ELR (cell line): ENCODE measurements around the gene PPFIA1.
A peak's percentile ranks its signal among the peaks of the same experiment; 100 is the strongest.
"Not testable (repeated sequence)": the region's sequence is repeated elsewhere in the genome, so short reads cannot be mapped to it uniquely, and the experiment has no call there.

Experiments used
- DNase-seq: peaks from one replicate; pipeline ENCODE4 v3.0.0-alpha.2; 2015; ENCODE audit warnings: low read depth

The PPFIA1 gene

DNA sequence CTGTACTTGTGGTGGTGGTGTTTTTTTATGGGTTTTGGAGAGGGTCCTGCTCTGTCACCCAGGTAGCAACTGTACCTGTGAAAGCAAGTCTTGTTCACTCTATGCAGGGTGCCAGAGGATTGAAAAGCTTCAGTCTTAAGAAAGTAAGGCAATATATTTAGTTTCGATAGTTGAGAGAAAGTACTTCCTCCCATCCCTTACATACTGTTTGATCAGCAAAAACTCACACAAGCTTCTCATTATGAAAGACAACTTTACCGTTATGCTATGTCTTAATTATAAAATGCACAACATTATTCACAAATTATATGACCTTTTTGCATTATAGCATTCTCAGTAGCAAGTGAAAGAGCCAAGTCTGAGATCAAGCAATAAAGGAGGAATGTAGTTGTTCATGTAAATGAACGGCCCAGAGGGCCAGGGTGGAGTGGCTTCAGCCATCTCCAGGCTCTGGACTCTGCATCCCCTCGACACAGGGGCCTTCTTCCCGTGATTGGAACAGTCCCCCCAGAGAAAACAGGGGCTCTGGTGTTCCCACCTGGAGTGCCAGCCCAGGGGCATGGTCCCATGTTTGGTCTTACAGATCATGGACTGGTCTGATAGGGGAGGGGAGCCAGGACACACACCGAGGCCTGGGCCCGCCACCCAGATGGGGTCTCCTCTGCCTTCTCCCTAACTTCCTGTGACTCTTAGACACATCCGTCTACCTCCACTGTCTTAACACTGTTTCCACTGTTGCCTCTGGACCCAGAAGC, 89.1 kb downstream of the PPFIA1 start:
- no peak for DNase-seq

DNA sequence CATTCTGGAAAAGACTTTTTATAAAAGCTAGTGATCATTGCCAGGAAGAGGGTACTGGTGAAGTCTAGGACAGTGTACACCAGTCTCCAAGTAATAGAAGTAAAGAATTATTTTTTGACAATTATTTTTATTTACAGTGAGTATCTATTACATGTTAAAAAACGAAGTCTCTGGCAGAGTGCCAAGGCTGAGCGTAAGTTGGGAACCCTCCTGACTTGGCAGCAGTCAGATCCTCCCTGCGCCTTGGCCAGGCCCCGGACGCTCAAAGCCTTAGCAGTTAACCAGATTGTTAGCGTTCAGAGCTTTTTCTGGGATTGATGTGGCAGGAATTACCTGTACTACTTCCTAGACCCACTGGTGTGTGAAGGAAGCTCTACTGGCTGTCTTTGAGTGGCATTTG, 89.7 kb downstream of the PPFIA1 start:
- DNase-seq: no peak

DNA sequence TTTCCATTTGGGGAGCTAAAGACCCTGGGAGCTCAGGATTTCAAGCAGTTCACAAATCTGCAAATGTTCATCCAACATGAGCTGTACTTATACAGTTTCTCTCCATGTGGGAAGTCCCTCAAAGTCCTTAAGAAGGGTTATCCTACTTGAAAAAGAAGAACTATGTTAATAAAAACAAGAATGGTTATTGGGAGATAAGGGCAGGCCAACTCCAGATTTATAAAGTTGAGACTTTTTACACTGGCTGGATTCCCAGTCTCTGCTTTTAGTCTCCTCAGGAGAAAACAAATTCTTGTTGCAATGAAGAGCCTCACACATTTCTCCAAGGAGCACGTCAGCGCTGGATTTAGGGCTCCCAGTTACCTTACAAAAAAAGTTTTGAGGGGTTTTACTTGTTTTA, 93.7 kb downstream of the PPFIA1 start:
- no peak for DNase-seq

DNA sequence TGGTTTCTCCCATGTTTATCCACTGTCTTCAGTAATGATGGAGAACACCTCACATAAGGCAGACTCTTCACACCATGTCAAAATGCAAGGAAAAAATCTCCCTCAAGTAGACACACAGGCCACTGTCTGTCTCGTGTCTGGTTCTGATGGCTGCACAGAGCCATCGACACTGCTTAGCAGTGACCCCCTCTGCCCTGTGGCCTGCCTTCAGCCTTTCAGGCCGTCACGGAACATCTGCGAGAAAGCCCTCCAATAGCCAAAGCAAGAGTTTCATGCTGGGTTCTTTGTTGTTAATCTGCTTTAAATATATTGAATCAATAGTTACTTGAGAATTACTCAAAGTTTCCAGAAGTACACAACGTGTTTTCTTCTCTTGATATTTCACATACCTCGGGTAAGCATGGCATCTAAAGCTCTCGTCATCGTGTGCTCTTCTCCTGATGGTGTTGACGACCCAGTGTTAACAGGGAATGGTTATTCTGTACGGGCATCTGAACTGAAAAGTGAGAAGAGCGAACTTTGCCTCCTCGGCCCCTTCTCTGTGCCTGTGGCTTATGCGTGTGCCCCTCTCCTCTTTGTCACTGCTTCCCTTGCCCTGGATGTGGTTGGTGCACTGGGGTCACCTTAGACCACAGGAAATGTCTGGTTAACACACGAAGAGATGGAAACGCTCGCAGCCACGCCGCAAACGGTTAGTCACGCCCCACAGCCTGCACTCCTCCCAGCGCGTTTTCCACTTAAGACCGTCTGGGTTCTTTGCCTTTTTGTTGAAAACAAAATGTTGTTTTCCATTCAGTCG, 94.5 kb downstream of the PPFIA1 start:
- no peak for DNase-seq

DNA sequence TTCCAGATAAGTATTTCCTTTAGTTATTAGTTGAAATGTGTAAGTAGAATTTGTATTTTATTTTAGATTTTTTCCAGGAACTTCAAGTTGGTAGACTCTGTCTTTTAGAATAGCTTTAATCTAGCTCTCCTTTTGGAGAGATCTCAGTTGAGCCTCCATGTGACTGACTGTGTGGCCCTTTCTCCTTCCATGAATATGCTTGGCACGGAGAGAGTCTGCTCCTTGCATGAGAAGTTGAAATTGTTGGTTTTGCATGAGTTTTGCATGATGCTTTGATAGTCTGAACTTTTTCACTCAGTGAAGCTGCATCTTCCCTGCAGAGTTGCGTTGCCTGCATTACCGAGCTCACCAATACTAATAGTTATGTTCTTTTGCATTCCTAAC, 95.0 kb downstream of the PPFIA1 start:
- DNase-seq: no peak

DNA sequence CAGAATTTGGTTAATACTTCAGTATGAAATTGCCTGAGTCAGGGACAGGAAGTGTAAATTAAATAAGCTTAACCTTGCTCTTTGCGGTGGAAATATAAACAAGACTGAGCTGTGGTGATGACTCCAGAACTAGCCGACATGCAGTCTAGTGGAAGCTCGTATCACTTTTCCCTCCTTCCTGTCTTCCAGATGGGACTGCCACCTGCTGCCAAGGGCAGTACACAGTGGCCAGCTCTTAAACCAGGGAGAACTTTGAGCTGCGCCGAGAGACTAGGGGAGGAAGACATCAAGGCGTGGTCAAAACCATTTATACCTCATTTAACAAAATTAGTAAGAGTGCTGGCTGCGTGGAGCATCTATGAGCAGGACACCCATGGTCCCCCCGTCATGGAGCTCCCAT, 96.6 kb downstream of the PPFIA1 start:
- peak; percentile 58 for DNase-seq

DNA sequence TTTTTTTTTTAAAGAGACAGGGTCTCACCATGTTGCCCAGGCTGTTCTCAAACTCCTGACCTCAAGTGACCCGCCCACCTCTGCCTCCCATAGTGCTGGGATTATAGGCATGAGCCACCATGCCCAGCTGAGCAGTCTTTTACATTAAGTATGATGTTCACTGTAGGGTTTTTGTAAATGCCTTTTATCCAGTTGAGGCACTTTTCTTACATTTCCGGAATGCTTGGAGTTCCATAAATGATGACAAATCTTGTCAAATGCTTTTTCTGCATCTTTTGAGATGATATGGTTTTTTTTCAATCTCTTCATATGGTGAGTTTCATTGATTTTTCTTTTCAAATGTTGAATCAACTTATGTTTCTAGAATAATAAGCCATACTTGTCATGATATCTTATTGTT, 98.5 kb downstream of the PPFIA1 start:
- no peak for DNase-seq

DNA sequence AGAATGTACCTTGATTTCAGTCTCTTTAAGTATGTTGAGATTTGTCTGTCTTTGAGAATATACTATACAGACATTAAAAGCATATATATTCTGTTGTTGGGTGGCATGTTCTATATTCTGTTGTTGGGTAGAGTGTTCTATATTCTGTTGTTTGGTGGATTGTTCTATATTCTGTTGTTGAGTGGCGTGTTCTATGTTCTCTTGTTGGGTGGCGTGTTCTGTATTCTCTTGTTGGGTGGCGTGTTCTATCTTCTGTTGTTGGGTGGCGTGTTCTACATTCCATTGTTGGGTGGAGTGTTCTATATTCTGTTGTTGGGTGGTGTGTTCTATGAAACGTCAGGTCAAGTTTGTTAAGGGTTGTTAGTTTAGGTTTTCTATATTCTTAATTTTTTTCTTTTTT, 100.8 kb downstream of the PPFIA1 start:
- DNase-seq: no peak

DNA sequence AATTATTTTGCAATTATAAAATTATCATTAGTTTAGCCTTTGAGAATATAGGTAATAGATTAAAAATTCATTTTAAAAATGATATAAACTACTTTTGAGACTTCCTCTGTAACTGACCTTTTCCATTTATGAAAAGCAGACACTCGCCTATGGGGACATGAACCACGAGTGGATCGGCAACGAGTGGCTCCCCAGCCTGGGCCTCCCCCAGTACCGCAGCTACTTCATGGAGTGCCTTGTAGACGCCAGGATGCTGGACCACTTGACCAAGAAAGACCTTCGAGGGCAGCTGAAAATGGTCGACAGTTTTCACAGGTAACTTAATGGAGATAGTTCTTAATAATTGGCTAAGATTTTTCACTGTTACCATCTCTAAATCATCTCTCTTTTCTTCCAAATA, 101.6 kb downstream of the PPFIA1 start:
- no peak for DNase-seq

DNA sequence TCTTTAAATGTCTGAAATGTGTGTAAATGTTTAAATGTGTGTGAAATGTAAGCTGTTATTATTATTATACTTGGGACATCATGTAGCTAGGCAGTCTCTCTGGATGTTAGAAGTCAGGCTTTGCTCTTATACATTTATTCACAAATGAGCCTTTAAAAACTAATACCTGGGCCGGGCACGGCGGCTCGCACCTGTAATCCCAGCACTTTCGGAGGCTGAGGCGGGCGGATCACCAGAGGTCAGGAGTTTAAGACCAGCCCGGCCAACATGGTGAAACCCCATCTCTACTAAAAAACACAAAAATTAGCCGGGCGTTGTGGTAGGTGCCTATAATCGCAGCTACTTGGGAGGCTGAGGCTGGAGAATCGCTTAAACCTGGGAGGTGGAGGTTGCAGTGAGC, 106.1 kb downstream of the PPFIA1 start:
- no peak for DNase-seq

DNA sequence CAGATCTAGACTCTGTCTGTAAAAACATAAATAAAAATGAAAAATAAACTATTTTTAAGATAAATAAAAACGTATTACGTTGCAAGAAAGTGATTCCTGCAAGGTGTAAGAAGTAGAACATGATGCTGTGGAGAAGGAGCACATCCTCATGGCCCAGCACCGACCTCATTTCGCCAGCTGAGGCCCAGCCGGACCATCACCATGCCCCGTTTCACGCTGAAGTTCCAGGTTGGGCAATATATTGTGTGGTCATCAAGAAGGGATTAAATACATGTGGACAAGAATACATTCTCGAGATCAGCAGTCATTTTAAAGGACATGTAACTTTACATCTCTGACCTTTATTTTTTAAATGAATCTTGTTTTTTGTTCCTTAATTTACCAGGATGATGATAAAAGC, 107.2 kb downstream of the PPFIA1 start:
- no peak for DNase-seq

DNA sequence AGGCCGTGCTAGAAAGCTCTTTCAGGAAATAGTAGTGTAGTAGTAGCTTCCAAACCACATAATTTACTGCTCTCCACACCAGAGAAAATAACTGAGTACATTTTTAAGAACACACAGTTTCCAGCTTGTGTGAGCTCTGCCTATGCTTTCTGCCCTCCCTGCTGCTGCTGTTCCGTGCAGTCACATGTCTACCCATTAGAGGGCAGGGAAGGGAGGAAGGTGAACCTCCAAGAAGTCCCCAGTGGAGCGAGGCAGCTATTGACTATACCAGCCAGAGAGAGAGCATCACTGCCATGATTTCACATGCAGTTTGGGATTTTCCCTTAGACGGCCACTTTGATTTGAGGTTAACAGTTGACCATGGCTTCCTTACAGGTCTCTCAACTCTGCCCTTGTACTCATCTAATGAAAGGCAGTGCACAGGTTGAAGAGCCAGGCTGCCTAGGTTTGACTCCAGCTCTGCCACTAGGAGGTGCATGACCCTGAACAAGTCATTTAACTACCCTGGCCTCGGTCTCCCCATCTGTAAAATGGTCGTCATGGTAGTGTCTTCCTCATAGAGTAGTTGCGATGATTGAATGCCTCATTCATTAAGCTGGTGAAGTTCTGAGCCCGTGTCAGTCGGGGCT, 108.1 kb downstream of the PPFIA1 start:
- DNase-seq: no peak

DNA sequence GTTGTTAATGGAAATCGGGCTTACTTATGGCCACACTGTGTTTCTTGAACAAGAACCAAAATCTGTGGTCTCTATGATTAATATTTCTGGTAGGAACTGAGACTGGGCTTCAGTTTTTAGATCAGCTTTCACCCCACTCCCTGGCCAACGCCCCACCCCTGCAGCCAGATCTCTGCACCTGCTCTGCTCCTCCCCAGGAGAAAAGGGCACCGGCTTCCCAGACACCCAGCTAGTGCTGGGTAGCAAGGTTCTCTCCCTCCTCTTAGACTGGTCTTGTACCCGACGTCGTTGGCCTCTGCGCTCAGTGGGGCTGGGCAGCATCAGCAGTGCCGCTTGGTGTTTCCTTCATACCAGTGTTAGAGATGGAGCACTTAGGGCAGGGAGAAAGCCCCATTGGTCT, 110.9 kb downstream of the PPFIA1 start:
- DNase-seq: no peak

DNA sequence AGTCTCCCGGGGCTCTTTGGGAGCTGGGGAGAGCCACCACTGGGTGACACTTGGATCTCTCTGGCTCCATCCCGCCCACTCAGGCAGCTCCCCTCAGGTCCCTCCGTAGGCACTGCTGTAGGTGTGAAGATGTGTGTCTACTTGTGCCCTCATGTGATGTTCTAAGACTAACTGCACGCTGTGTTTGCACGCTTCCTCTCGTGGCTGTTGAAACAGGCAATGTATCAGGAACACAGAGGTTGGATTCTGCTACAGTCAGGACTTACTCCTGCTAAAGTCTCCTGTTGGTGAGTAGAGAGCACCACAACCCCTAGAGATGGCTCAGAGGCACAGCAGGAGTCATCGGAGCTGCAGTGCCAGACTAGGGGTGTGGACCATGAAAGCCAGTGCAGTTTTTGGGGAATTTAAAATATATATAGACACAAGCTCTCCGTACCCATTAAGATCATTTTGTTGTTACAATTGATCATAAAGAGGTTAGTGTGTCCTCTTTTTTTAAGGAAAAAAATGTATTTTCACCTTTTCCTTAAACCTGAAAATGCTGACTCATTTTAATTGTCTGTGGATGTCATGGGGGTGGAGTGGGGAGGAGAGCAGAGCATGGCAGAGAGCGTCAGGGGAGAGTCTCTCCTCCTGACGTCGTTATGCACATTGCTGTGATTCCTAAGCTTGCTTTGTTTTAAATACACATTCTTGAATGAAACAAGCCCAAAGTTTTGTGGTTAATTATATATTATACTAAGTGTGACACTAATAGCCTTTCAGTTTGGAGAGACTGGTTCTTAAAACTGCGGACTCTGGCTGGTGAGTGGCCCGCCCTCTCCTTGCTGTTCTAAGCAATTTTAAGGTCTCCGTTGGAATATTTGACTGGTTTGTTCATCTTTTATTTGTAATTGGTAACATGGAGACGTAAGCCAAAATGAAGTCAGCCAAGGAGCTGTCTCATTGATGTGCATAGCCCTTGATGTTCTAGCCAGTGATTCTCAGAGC, 111.7 kb downstream of the PPFIA1 start:
- peak; percentile 15 for DNase-seq

DNA sequence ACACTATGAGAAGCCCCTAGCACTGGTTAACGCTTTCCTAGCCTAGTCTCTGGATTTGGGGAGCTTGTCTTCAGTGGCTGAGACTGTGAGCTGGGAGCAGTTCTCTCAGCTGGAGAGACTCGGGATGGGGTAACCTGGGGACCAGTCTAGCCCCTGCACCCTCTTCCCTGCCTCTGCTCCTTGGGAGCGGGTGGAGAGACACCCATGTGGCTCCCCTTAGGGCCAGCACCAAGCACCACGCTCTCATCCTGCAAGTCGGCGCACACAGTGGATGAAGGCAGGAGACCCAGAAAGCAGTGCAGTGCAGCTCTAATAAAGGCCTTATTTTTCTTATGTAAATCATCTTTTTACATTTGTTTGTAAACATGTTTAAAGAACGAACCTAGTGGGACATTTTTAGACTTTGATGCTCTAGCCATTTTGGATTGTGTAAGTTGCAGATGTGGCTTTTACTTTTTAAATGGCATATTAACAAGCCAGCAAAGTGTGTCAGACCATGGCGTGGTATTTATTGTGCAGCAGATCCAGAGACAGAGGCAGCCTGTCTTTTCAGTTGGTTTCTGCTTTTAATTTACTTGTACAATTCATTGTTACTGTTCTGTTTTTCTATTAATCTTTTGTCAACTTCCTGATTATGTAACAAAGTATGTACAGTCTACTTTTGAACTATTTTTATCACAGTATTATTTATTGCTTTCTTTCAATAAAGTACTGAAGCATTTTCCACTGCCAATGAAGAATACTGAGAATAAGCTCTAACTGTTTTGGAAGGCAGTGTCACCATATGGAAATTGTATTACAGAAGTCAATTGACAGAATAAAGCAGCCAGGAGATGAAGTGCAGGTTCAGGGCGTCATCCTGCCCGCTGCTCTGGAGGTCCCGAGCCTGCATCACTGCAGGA, 113.4 kb downstream of the PPFIA1 start:
- DNase-seq: no peak

DNA sequence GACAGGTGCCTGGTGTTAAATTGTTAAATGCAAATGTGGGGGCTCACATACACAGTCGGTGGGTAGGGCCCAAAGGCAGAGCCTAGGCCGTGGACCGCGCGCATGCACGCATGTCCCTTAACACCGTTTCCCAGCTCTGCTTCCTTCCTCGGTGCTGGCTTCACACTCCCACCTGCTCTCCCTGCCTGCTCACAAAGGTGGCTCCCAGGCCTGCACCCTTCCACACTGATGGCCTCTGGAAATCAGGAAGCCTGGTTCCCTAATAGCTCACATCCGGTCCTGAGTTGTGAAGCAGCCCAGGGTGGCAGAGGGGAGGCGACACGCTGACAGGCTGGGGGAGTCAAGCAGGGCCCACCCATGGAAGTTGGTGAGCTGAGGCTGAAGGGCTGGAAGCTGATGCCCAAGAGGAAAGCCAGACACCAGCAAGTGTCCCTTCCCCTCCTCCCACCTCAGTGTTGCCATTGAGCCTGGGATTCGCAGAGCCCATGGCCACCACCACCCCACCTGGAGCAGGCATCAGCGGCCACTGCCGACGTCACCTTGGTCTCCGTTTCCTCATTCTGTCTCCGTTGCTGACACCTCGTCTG, 114.2 kb downstream of the PPFIA1 start:
- DNase-seq: no peak

DNA sequence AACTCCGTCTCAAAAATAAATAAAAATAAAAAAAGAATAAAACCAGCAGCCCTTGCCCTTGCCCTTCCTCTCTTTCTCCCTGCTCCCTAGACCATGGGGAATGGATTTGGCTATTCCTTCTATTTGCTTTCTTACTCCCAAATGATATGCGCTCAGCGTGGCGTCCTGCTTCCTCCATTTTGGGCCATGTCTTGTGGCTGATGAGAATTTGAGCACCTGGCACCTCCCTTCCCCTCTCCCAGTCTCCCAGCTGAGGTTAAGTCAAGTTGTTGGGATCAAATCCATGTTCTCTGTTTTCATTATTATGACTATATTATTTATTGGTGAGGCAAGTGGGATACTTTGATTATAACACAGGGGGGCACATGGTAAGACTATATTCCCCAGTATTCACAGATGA, 117.1 kb downstream of the PPFIA1 start:
- DNase-seq: no peak

DNA sequence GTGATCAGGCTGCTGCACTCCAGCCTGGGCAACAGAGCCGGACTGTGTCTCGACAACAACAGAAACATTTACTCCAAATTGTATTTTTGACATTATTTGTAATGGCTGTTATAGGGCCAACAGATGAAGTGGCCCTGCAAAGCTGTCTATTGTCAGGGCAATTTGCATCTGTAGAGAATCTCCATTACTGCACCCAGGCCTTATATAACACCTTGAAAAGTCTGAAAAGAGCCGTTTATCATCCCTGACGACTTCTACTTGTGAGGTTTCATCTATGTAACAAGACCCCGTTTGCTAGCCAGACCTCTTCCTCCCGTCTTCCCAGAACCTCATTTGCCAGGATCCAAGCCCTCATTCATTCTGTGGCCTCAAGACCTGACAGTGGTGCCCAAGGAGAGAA, 118.7 kb downstream of the PPFIA1 start:
- no peak for DNase-seq

DNA sequence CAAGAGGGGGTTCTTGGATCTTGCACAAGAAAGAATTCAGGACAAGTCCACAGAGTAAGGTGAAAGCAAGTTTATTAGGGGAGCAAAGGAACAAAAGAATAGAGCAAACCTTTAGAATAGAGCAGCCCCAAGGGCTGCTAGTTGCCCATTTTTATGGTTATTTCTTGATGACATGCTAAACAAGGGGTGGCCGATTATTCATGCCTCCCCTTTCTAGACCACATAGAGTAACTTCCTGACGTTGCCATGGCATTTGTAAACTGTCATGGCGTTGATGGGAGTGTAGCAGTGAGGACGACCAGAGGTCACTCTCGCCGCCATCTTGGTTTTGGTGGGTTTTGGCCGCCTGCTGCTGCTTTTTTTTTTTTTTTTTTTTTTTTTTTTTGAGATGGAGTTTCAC, 120.4 kb downstream of the PPFIA1 start:
- not testable (repeated sequence) for DNase-seq

DNA sequence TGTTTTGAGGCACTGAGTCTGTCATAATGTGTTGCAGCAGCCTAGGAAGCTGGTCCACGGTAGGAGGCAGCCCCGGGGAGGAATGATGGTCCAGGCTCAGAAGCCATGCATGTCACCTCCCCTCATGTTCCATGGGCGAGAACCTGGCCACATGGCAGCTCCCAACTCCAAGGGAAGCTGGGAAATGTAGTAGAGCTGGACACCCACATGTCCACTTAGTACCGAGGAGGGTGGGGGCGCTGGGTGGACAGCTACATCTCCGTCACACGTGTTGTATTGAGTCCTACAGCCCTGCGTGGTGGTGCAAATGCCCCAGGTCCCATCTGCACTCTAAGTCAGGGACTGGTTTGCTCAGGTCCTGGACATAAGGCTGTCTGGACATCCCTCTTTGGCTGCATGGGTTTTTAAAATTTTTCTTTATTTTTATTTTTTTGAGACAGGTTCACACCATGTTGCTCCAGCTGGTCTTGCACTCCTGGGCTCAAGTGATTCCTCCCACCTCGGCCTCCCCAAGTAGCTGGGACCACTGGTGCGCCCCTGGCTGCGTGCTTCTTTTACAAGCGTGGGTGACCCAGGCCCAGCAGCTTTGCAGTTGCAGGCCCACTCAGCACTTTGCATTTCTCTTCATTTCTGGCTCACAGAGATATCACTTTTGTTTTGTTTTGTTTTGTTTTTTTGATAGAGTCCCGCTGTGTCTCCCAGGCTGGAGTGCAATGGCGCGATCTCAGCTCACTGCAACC, 123.9 kb downstream of the PPFIA1 start:
- no peak for DNase-seq
